Hepatocyte (in vitro differentiated cells): ENCODE data around the gene SGPP1. TPM values are rescaled to one million over a fixed set of nuclear protein-coding genes. Genes with fewer than 3 reads are reported as not detected.

Source experiments
- DNase-seq: peaks from one replicate; pipeline ENCODE4 v3.0.0-alpha.2; 2016; ENCODE audit warnings: low spot score
- H2AFZ ChIP-seq: fragments of 200-600 bp; sonication (generic); 2 replicates; pipeline ENCODE4 v1.6.0; 2016; ENCODE audit warnings: antibody characterized with exemption, mild to moderate bottlenecking
- H3K27ac ChIP-seq: fragments of 200-600 bp; sonication (generic); 2 replicates; pipeline ENCODE4 v1.5.1; 2016; ENCODE audit warnings: mild to moderate bottlenecking
- H3K27me3 ChIP-seq: fragments of 200-600 bp; sonication (generic); 2 replicates; pipeline ENCODE4 v1.6.1; 2016
- H3K36me3 ChIP-seq: fragments of 200-600 bp; sonication (generic); replicated peaks from 2 replicates; pipeline ENCODE4 v1.5.1; 2016; ENCODE audit warnings: low read depth; ENCODE audit not compliant: insufficient read depth
- H3K4me1 ChIP-seq: fragments of 200-600 bp; sonication (generic); 2 replicates; pipeline ENCODE4 v1.5.1; 2016; ENCODE audit warnings: mild to moderate bottlenecking, moderate library complexity; ENCODE audit not compliant: insufficient read depth
- H3K4me2 ChIP-seq: fragments of 200-600 bp; sonication (generic); 2 replicates; pipeline ENCODE4 v1.6.0; 2016
- H3K4me3 ChIP-seq: fragments of 200-600 bp; sonication (generic); 2 replicates; pipeline ENCODE4 v1.5.1; 2016; ENCODE audit warnings: mild to moderate bottlenecking
- H3K79me2 ChIP-seq: fragments of 200-600 bp; sonication (generic); 2 replicates; pipeline ENCODE4 v1.6.0; 2017; ENCODE audit warnings: mild to moderate bottlenecking
- H3K9me2 ChIP-seq: fragments of 200-600 bp; sonication (generic); replicated peaks from 2 replicates; pipeline ENCODE4 v1.6.0; 2017; ENCODE audit warnings: mild to moderate bottlenecking; ENCODE audit not compliant: insufficient read depth
- H3K9me3 ChIP-seq: fragments of 200-600 bp; sonication (generic); 2 replicates; pipeline ENCODE4 v1.5.1; 2016; ENCODE audit warnings: low read depth, mild to moderate bottlenecking
- H4K20me1 ChIP-seq: fragments of 200-600 bp; sonication (generic); 2 replicates; pipeline ENCODE4 v1.6.0; 2016; ENCODE audit warnings: mild to moderate bottlenecking; ENCODE audit not compliant: insufficient read depth, poor library complexity, severe bottlenecking
- CTCF ChIP-seq: fragments of 200-600 bp; sonication (generic); IDR thresholded peaks from 2 replicates; pipeline ENCODE4 v1.5.1; 2016; ENCODE audit warnings: antibody characterized with exemption, mild to moderate bottlenecking; ENCODE audit not compliant: poor library complexity
- EZH2 ChIP-seq: fragments of 200-600 bp; sonication (generic); IDR thresholded peaks from 2 replicates; pipeline ENCODE4 v1.6.1; 2016; ENCODE audit warnings: antibody characterized with exemption, mild to moderate bottlenecking, borderline replicate concordance
- EZH2phosphoT487 ChIP-seq: fragments of 200-600 bp; sonication (generic); IDR thresholded peaks from one replicate; pipeline ENCODE4 v1.6.1; 2018; ENCODE audit warnings: antibody characterized with exemption, mild to moderate bottlenecking, low read depth, moderate library complexity; ENCODE audit not compliant: unreplicated experiment, severe bottlenecking
- WGBS: methylation state at CpG from one replicate; pipeline ENCODE4 v1.1.6; 2016; ENCODE audit warnings: low lambda C conversion rate; ENCODE audit errors: missing lambda C conversion rate; 5-methylcytosine and 5-hydroxymethylcytosine counted together
- polyA plus RNA-seq: library from polyadenylated mRNA; unstranded; fragments of >200 nt; fragmentation: Nextera tagmentation; extraction: Ambion mirVana; gene quantifications from 2 replicates; pipeline ENCODE4 v1.2.1, GENCODE V29; 2016
- total RNA-seq: library from RNA; depleted of rRNA; stranded (reverse); fragments of >200 nt; gene quantifications from 2 replicates; pipeline ENCODE4 v1.2.3, GENCODE V29; 2014

SGPP1 gene
- total and polyA plus RNA-seq, 2 experiments from 2014 or later = 17.8 to 23.9 TPM

- no peak for TF ChIP-seq EZH2
- TF ChIP-seq CTCF = no peak
- no peak for TF ChIP-seq EZH2phosphoT487
- H2AFZ ChIP-seq = no peak overlapping the region
- H4K20me1 ChIP-seq = no peaks in the 10 kb centered on the region
- DNase-seq = no peak
- no peaks in the 10 kb centered on the region for H3K36me3 ChIP-seq
- no peaks in the 10 kb centered on the region for H3K4me1 ChIP-seq
- no peaks in the 10 kb centered on the region for H3K27me3 ChIP-seq
- no peak overlapping the region for H3K27ac ChIP-seq
- H3K4me2 ChIP-seq = no peak overlapping the region
- H3K9me2 ChIP-seq = no peaks in the 10 kb centered on the region
- no peak overlapping the region for H3K4me3 ChIP-seq
- H3K9me3 ChIP-seq = no peaks in the 10 kb centered on the region
- H3K79me2 ChIP-seq = no peaks in the 10 kb centered on the region
- WGBS = 94% methylated on average over 3 of the region's 3 CpGs
These were observed 51.2 kb downstream of the SGPP1 start for GRCh38 chr14:63676615-63677014.

GRCh38 chr14:63673886-63674497, 53.9 kb downstream of the SGPP1 start:
- Histone ChIP-seq H3K36me3 (no peaks in the 10 kb centered on the region), H3K9me3 (no peaks in the 10 kb centered on the region), H3K4me1 (no peaks in the 10 kb centered on the region), H2AFZ (no peak overlapping the region), H3K79me2 (no peaks in the 10 kb centered on the region), H3K9me2 (no peaks in the 10 kb centered on the region), H3K4me3 (no peak overlapping the region), H3K4me2 (no peak overlapping the region), H3K27ac (no peak overlapping the region), H4K20me1 (no peaks in the 10 kb centered on the region), H3K27me3 (no peaks in the 10 kb centered on the region)
- WGBS = 62% methylated on average over 7 of the region's 7 CpGs
- no peak for DNase-seq
- TF ChIP-seq EZH2 (no peak), EZH2phosphoT487 (no peak), CTCF (no peak)

- WGBS = 89% methylated on average over 5 of the region's 5 CpGs
- no peaks in the 10 kb centered on the region for H3K27me3 ChIP-seq
- no peak overlapping the region for H3K4me2 ChIP-seq
- H3K79me2 ChIP-seq = no peaks in the 10 kb centered on the region
- no peaks in the 10 kb centered on the region for H3K9me3 ChIP-seq
- no peaks in the 10 kb centered on the region for H3K36me3 ChIP-seq
- no peaks in the 10 kb centered on the region for H3K4me1 ChIP-seq
- no peaks in the 10 kb centered on the region for H4K20me1 ChIP-seq
- TF ChIP-seq EZH2phosphoT487 = no peak
- TF ChIP-seq CTCF = no peak
- no peak for TF ChIP-seq EZH2
- no peak overlapping the region for H3K4me3 ChIP-seq
- H3K27ac ChIP-seq = no peak overlapping the region
- H2AFZ ChIP-seq = no peak overlapping the region
- H3K9me2 ChIP-seq = no peaks in the 10 kb centered on the region
- no peak for DNase-seq
These were observed 54.6 kb downstream of the SGPP1 start for GRCh38 chr14:63673255-63673654.
